Skeletal muscle cell (primary cell): ENCODE results near the gene FGF12.

ENCODE experiments used
- DNase-seq: peaks from one replicate; pipeline ENCODE4 v3.0.0-alpha.2; 2010; ENCODE audit warnings: low read depth
- H3K4me3 ChIP-seq: 2 replicates; pipeline ENCODE4 v1.5.1; 2011; ENCODE audit warnings: low read depth, mild to moderate bottlenecking, control low read depth, low read length, moderate library complexity

FGF12 gene

GRCh38 chr3:192516820-192517219, 210.5 kb downstream of the FGF12 start:
- no peak overlapping the region for H3K4me3 ChIP-seq
- no peak for DNase-seq

GRCh38 chr3:192515664-192516045, 211.7 kb downstream of the FGF12 start:
- no peak overlapping the region for H3K4me3 ChIP-seq
- no peak for DNase-seq

GRCh38 chr3:192514754-192515663, 212.3 kb downstream of the FGF12 start:
- peak overlapping the region; percentile 29 for H3K4me3 ChIP-seq
- DNase-seq = no peak

- DNase-seq = no peak
- peak overlapping the region; percentile 29 for H3K4me3 ChIP-seq
These were observed 213.1 kb downstream of the FGF12 start for GRCh38 chr3:192514081-192514753.

- H3K4me3 ChIP-seq = no peak overlapping the region
- DNase-seq = no peak
These were observed 221.6 kb downstream of the FGF12 start for GRCh38 chr3:192505731-192506130.

- DNase-seq = no peak
- no peak overlapping the region for H3K4me3 ChIP-seq
These were observed 225.9 kb downstream of the FGF12 start for GRCh38 chr3:192501401-192501800.

- DNase-seq = no peak
These were observed 230.3 kb downstream of the FGF12 start for GRCh38 chr3:192496905-192497587.

GRCh38 chr3:192494174-192494573, 233.2 kb downstream of the FGF12 start:
- DNase-seq = no peak
- H3K4me3 ChIP-seq = no peak overlapping the region

More at GRCh38 chr3:192496905-192497587, 230.3 kb downstream of the FGF12 start:
- H3K4me3 ChIP-seq = no peak overlapping the region

GRCh38 chr3:192490720-192491119, 236.6 kb downstream of the FGF12 start:
- H3K4me3 ChIP-seq = no peak overlapping the region
- DNase-seq = no peak

- H3K4me3 ChIP-seq = no peak overlapping the region
- DNase-seq = no peak
These were observed 237.8 kb downstream of the FGF12 start for GRCh38 chr3:192489579-192489978.

- no peak overlapping the region for H3K4me3 ChIP-seq
- DNase-seq = no peak
These were observed 240.3 kb downstream of the FGF12 start for GRCh38 chr3:192487033-192487432.

GRCh38 chr3:192482809-192483208, 244.5 kb downstream of the FGF12 start:
- H3K4me3 ChIP-seq = no peak overlapping the region
- DNase-seq = peak; percentile 22

- H3K4me3 ChIP-seq = no peak overlapping the region
- DNase-seq = no peak
These were observed 244.9 kb downstream of the FGF12 start for GRCh38 chr3:192482391-192482790.

GRCh38 chr3:192481638-192482037, 245.7 kb downstream of the FGF12 start:
- DNase-seq = peak; percentile 81
- no peak overlapping the region for H3K4me3 ChIP-seq

- DNase-seq = no peak
- H3K4me3 ChIP-seq = no peak overlapping the region
These were observed 259.9 kb downstream of the FGF12 start for GRCh38 chr3:192467230-192468140.

- no peak for DNase-seq
- no peak overlapping the region for H3K4me3 ChIP-seq
These were observed 278.3 kb downstream of the FGF12 start for GRCh38 chr3:192449036-192449435.

GRCh38 chr3:192445770-192446644, 281.3 kb downstream of the FGF12 start:
- DNase-seq = no peak
- no peak overlapping the region for H3K4me3 ChIP-seq

- DNase-seq = no peak
- no peak overlapping the region for H3K4me3 ChIP-seq
These were observed 282.6 kb downstream of the FGF12 start for GRCh38 chr3:192444791-192445106.
